A549 (cell line): ENCODE data around the gene SNTB2. TPM values are rescaled to one million over a fixed set of nuclear protein-coding genes. Genes with fewer than 3 reads are reported as not detected.

Source experiments
- ATAC-seq, 2 experiments: fragments of 200-7000 bp in 1 of 2; fragments of >200 bp in 1 of 2; cut with Nextera tagmentation in 1 of 2; cut with Tn5 transposase in 1 of 2; 3 replicates each; pipeline versions ENCODE4 v1.8.0 to v1.9.1; 2018 to 2020; ENCODE audit warnings: mild to moderate bottlenecking in 1 of 2, moderate library complexity in 1 of 2
- CTCF ChIA-PET: fragments of 300-600 bp; sonication (Branson Sonifier 250); formaldehyde crosslinking; extraction: SDS; loops from one replicate; lab custom pipeline; 2021; ENCODE audit warnings: antibody characterized with exemption, inconsistent platforms; lab: Yijun Ruan, JAX
- POLR2A ChIA-PET: fragments of 350-600 bp; formaldehyde crosslinking; extraction: SDS; loops from one replicate; lab custom pipeline; 2021; ENCODE audit warnings: antibody characterized with exemption, inconsistent platforms; lab: Yijun Ruan, JAX
- DNase-seq, 2 experiments: peaks; one replicate each; pipeline versions ENCODE4 v3.0.0 to v3.0.0-alpha.2; 2011 to 2016; ENCODE audit warnings: low read depth in 1 of 2, low spot score in 1 of 2
- FAIRE-seq: peaks from 2 replicates; lab custom pipeline; 2011; peaks lifted over from hg19 to GRCh38; lab: Jason Lieb, UNC
- H3K27ac ChIP-seq, 2 experiments: fragments of >200 bp; sonication (Bioruptor Twin); formaldehyde crosslinking; 3 replicates each; pipeline ENCODE4 v1.5.1; 2016 to 2017
- H3K4me1 ChIP-seq: fragments of >200 bp; sonication (Bioruptor Twin); formaldehyde crosslinking; 3 replicates; pipeline ENCODE4 v1.6.1; 2016
- H3K4me2 ChIP-seq: fragments of >200 bp; sonication (Bioruptor Twin); formaldehyde crosslinking; 3 replicates; pipeline ENCODE4 v1.6.1; 2016
- H3K4me3 ChIP-seq: fragments of >200 bp; sonication (Bioruptor Twin); formaldehyde crosslinking; 3 replicates; pipeline ENCODE4 v1.5.1; 2016
- H3K9me3 ChIP-seq: fragments of >200 bp; sonication (Bioruptor Twin); formaldehyde crosslinking; 3 replicates; pipeline ENCODE4 v1.6.1; 2016
- CBX2 ChIP-seq: fragments of 200-600 bp; sonication (generic); IDR thresholded peaks from 2 replicates; pipeline ENCODE4 v1.6.1; 2016; ENCODE audit warnings: low read depth, mild to moderate bottlenecking, borderline replicate concordance
- CBX8 ChIP-seq: fragments of 200-600 bp; sonication (generic); IDR thresholded peaks from 2 replicates; pipeline ENCODE4 v1.6.1; 2016
- EHF ChIP-seq: fragments of 250-450 bp; sonication (Bioruptor Pico); IDR thresholded peaks from 2 replicates; pipeline ENCODE4 v1.5.0; 2020; ENCODE audit warnings: mild to moderate bottlenecking
- GATA3 ChIP-seq: IDR thresholded peaks from 2 replicates; pipeline ENCODE4 v1.6.1; 2012; ENCODE audit warnings: borderline replicate concordance
- HDAC2 ChIP-seq: fragments of 200-600 bp; sonication (generic); IDR thresholded peaks from 2 replicates; pipeline ENCODE4 v1.6.1; 2016
- HOXB13 ChIP-seq: fragments of 250-450 bp; sonication (Bioruptor Pico); IDR thresholded peaks from 2 replicates; pipeline ENCODE4 v1.5.0; 2020; ENCODE audit warnings: low read depth, mild to moderate bottlenecking, moderate library complexity
- JUN ChIP-seq, 2 experiments: fragments of >200 bp; sonication (Bioruptor Twin); formaldehyde crosslinking; IDR thresholded peaks; 2 replicates in 1 of 2; 3 replicates in 1 of 2; pipeline ENCODE4 v1.6.1; 2016 to 2017
- JUNB ChIP-seq: fragments of >200 bp; sonication (Bioruptor Twin); formaldehyde crosslinking; IDR thresholded peaks from 2 replicates; pipeline ENCODE4 v1.6.1; 2016
- KDM1A ChIP-seq: fragments of 200-600 bp; sonication (generic); IDR thresholded peaks from 2 replicates; pipeline ENCODE4 v1.6.1; 2016; ENCODE audit warnings: low read depth, mild to moderate bottlenecking
- KDM5A ChIP-seq: fragments of 200-600 bp; sonication (generic); IDR thresholded peaks from 2 replicates; pipeline ENCODE4 v1.6.1; 2016; ENCODE audit warnings: antibody characterized with exemption, mild to moderate bottlenecking
- MAZ ChIP-seq: fragments of 150-350 bp; IDR thresholded peaks from 2 replicates; pipeline ENCODE4 v1.6.1; 2014; ENCODE audit warnings: antibody characterized with exemption, low read depth, low read length, borderline replicate concordance
- PHF8 ChIP-seq: fragments of 200-600 bp; sonication (generic); IDR thresholded peaks from 2 replicates; pipeline ENCODE4 v1.6.1; 2016; ENCODE audit warnings: low read depth, mild to moderate bottlenecking, antibody characterized with exemption, moderate library complexity, borderline replicate concordance
- POLR2A ChIP-seq: IDR thresholded peaks from 2 replicates; pipeline ENCODE4 v1.6.1; 2012; ENCODE audit warnings: mild to moderate bottlenecking, low read length
- RAD21 ChIP-seq, 2 experiments: fragments of >200 bp in 1 of 2; sonication (Bioruptor Twin) in 1 of 2; formaldehyde crosslinking in 1 of 2; IDR thresholded peaks in 1 of 2; conservative IDR thresholded peaks in 1 of 2; 2 replicates in 1 of 2; 3 replicates in 1 of 2; pipeline ENCODE4 v1.6.1; 2012 to 2018; ENCODE audit warnings: inconsistent platforms in 1 of 2
- RCOR1 ChIP-seq: fragments of 150-350 bp; IDR thresholded peaks from 2 replicates; pipeline ENCODE4 v1.6.1; 2014; ENCODE audit warnings: antibody characterized with exemption, low read length, low read depth
- RNF2 ChIP-seq: fragments of 200-600 bp; sonication (generic); IDR thresholded peaks from 2 replicates; pipeline ENCODE4 v1.6.1; 2016; ENCODE audit warnings: low read depth, mild to moderate bottlenecking, antibody characterized with exemption, moderate library complexity, borderline replicate concordance
- SREBF2 ChIP-seq: fragments of 450-650 bp; IDR thresholded peaks from 2 replicates; pipeline ENCODE4 v1.6.1; 2014; ENCODE audit warnings: mild to moderate bottlenecking, moderate library complexity
- ZFP36 ChIP-seq: fragments of 450-650 bp; IDR thresholded peaks from 2 replicates; pipeline ENCODE4 v1.6.1; 2014; ENCODE audit warnings: borderline replicate concordance; ENCODE audit not compliant: partially characterized antibody
- WGBS: methylation state at CpG from one replicate; pipeline ENCODE4 v1.1.6; 2017; ENCODE audit errors: missing lambda C conversion rate; 5-methylcytosine and 5-hydroxymethylcytosine counted together
- polyA plus RNA-seq, 4 experiments: library from polyadenylated mRNA; depleted of rRNA in 3 of 4; stranded (reverse); fragments of >200 nt; fragmentation: RNase III in 1 of 4; extraction: RNeasy Plus Mini Kit Qiagen cat#74134 plus additional on column Dnase treatment in 1 of 4; gene quantifications; 2 replicates in 3 of 4; 3 replicates in 1 of 4; pipeline ENCODE4 v1.2.3, GENCODE V29; 2011 to 2017
- small RNA-seq, 6 experiments: library from RNA; depleted of rRNA; stranded (forward); fragments of <200 nt; gene quantifications; one replicate each; pipeline ENCODE3, GENCODE V24; 2012

The SNTB2 gene
- polyA plus RNA-seq, 2 of the 4 experiments (the other 2 are of a cell fraction): 7.8 to 20.8 TPM

- FAIRE-seq: no peak
- Histone ChIP-seq H3K4me2 (no peak overlapping the region), H3K27ac (no peak overlapping the region), H3K9me3 (no peaks in the 10 kb centered on the region), H3K4me1 (no peaks in the 10 kb centered on the region), H3K4me3 (no peak overlapping the region)
- POLR2A ChIA-PET: no interaction called here
- CTCF ChIA-PET: interaction anchor here (0.6 to 1.6 kb wide), 4 partner anchors 10 to 30 kb away, joined by 3 to 7 read pairs (median 4); partner anchors contain the start of genes COG8 and PDF
- ATAC-seq: no peak
- no peak for DNase-seq
- no peak for TF ChIP-seq RCOR1
- TF ChIP-seq RAD21 (conservative IDR thresholded peaks at IDR 0.05 in 1 of 2, IDR thresholded peaks at IDR 0.05 in 1 of 2): no peak
- no peak for TF ChIP-seq KDM1A
- TF ChIP-seq EHF (CRISPR knock-in tag): no peak
- no peak for TF ChIP-seq ZFP36
- TF ChIP-seq HOXB13: no peak
- no peak for TF ChIP-seq CBX8
- no peak for TF ChIP-seq SREBF2
- TF ChIP-seq HDAC2: no peak
- TF ChIP-seq KDM5A: no peak
- WGBS: 79% methylated on average over 6 of the region's 6 CpGs
These were observed 163.7 kb downstream of the SNTB2 start for GRCh38 chr16:69350536-69351133.

- FAIRE-seq: no peak
- H3K27ac ChIP-seq: no peak within 1 kb of the TSS
- CTCF ChIA-PET: interaction anchor here (0.8 to 2.0 kb wide), 4 partner anchors 13 to 64 kb away, joined by 3 to 7 read pairs (median 4); partner anchors contain the start of genes COG8 and PDF
- no peak for DNase-seq
- POLR2A ChIA-PET: no interaction called here
- no peaks in the 10 kb centered on the region for H3K4me1 ChIP-seq
- no peak within 1 kb of the TSS for H3K4me2 ChIP-seq
- TF ChIP-seq POLR2A: no peak
- TF ChIP-seq HDAC2: no peak
- no peak for TF ChIP-seq CBX2
- no peak for TF ChIP-seq PHF8
- no peak for TF ChIP-seq JUNB
- TF ChIP-seq RNF2: no peak
- TF ChIP-seq GATA3: no peak
- TF ChIP-seq MAZ: no peak
- TF ChIP-seq JUN (IDR thresholded peaks at IDR 0.05): no peak
- no peak for ATAC-seq
- 91% methylated on average over 12 of the region's 12 CpGs for WGBS
- no peaks in the 10 kb centered on the region for H3K9me3 ChIP-seq
- no peak within 1 kb of the TSS for H3K4me3 ChIP-seq
These were observed 164.5 kb downstream of the SNTB2 start, which contains the start of gene TMED6 for GRCh38 chr16:69351309-69352027. TMED6 (minus strand) TSS chr16:69351786; CDS start chr16:69351753, 33 bp downstream.

Small RNA genes lying within 50 kb of the gene (small RNA-seq; reads per million reads assigned to genes)
- gene RF00019: 0 reads per million in 6 experiments
- gene RNU6-22P: 0 to 9.4 (median 1.9) reads per million in 6 experiments

Other genes with a start within 250 kb of the SNTB2 start
- gene HAS3, start 81.5 kb upstream of the SNTB2 start, polyA plus RNA-seq (2011; rRNA removed): 9.1 and 11.1 TPM in 2 replicates
- 12.4 to 18.6 TPM (median 14.1 TPM) in 3 replicates for gene HAS3, start 81.5 kb upstream of the SNTB2 start, polyA plus RNA-seq (2017; fragmentation: RNase III; extraction: RNeasy Plus Mini Kit Qiagen cat#74134 plus additional on column Dnase treatment)
- gene CHTF8, start 54.6 kb upstream of the SNTB2 start, polyA plus RNA-seq (2011; rRNA removed): 81.6 and 113 TPM in 2 replicates
- gene CHTF8, start 54.6 kb upstream of the SNTB2 start, polyA plus RNA-seq (2017; fragmentation: RNase III; extraction: RNeasy Plus Mini Kit Qiagen cat#74134 plus additional on column Dnase treatment): 72.5 to 82.7 TPM (median 78.7 TPM) in 3 replicates
- gene UTP4, start 54.5 kb upstream of the SNTB2 start, polyA plus RNA-seq (2011; rRNA removed): 118 TPM in 2 replicates
- 77.1 to 87.3 TPM (median 78.8 TPM) in 3 replicates for gene UTP4, start 54.5 kb upstream of the SNTB2 start, polyA plus RNA-seq (2017; fragmentation: RNase III; extraction: RNeasy Plus Mini Kit Qiagen cat#74134 plus additional on column Dnase treatment)
- gene VPS4A, start 124.2 kb downstream of the SNTB2 start, polyA plus RNA-seq (2011; rRNA removed): 12.9 and 18.2 TPM in 2 replicates
- gene VPS4A, start 124.2 kb downstream of the SNTB2 start, polyA plus RNA-seq (2017; fragmentation: RNase III; extraction: RNeasy Plus Mini Kit Qiagen cat#74134 plus additional on column Dnase treatment): 25.5 to 28.1 TPM (median 26.7 TPM) in 3 replicates
- gene PDF, start 143.4 kb downstream of the SNTB2 start, polyA plus RNA-seq (2011; rRNA removed): 10.0 and 16.1 TPM in 2 replicates
- 27.6 to 29.1 TPM (median 27.9 TPM) in 3 replicates for gene PDF, start 143.4 kb downstream of the SNTB2 start, polyA plus RNA-seq (2017; fragmentation: RNase III; extraction: RNeasy Plus Mini Kit Qiagen cat#74134 plus additional on column Dnase treatment)
- gene COG8, start 152.4 kb downstream of the SNTB2 start, polyA plus RNA-seq (2011; rRNA removed): 24.3 and 31.8 TPM in 2 replicates
- 20.5 to 21.4 TPM (median 21.4 TPM) in 3 replicates for gene COG8, start 152.4 kb downstream of the SNTB2 start, polyA plus RNA-seq (2017; fragmentation: RNase III; extraction: RNeasy Plus Mini Kit Qiagen cat#74134 plus additional on column Dnase treatment)
- gene NIP7, start 152.6 kb downstream of the SNTB2 start, polyA plus RNA-seq (2011; rRNA removed): 23.0 and 27.3 TPM in 2 replicates
- 55.9 to 64.5 TPM (median 55.9 TPM) in 3 replicates for gene NIP7, start 152.6 kb downstream of the SNTB2 start, polyA plus RNA-seq (2017; fragmentation: RNase III; extraction: RNeasy Plus Mini Kit Qiagen cat#74134 plus additional on column Dnase treatment)
- 0.12 TPM in 1 of 2 replicates, not detected in the other for gene TMED6, start 164.6 kb downstream of the SNTB2 start, polyA plus RNA-seq (2011; rRNA removed)
- gene TMED6, start 164.6 kb downstream of the SNTB2 start, polyA plus RNA-seq (2017; fragmentation: RNase III; extraction: RNeasy Plus Mini Kit Qiagen cat#74134 plus additional on column Dnase treatment): 0.19 to 0.44 TPM (median 0.20 TPM) in 3 replicates
- gene TERF2, start 198.8 kb downstream of the SNTB2 start, polyA plus RNA-seq (2011; rRNA removed): 27.3 and 29.0 TPM in 2 replicates
- gene TERF2, start 198.8 kb downstream of the SNTB2 start, polyA plus RNA-seq (2017; fragmentation: RNase III; extraction: RNeasy Plus Mini Kit Qiagen cat#74134 plus additional on column Dnase treatment): 25.2 to 30.6 TPM (median 30.3 TPM) in 3 replicates
- gene CYB5B, start 237.5 kb downstream of the SNTB2 start, polyA plus RNA-seq (2011; rRNA removed): 477 and 583 TPM in 2 replicates
- 159 to 248 TPM (median 217 TPM) in 3 replicates for gene CYB5B, start 237.5 kb downstream of the SNTB2 start, polyA plus RNA-seq (2017; fragmentation: RNase III; extraction: RNeasy Plus Mini Kit Qiagen cat#74134 plus additional on column Dnase treatment)